Fibroblast of gingiva (primary cell): Measurements from ENCODE around the gene MTOR.

ENCODE experiments used
- DNase-seq: peaks from one replicate; pipeline ENCODE4 v3.0.0-alpha.2; 2011; ENCODE audit warnings: low read depth

Gene MTOR

GRCh38 chr1:11150326-11150725 lies 112.0 kb downstream of the MTOR start:
- DNase-seq, result no peak

- DNase-seq, result no peak
Observed at GRCh38 chr1:11147197-11147770, 115.1 kb downstream of the MTOR start.

GRCh38 chr1:11145741-11146140 lies 116.6 kb downstream of the MTOR start:
- DNase-seq, result no peak

GRCh38 chr1:11144570-11145256 lies 117.6 kb downstream of the MTOR start:
- no peak for DNase-seq

- DNase-seq, result no peak
Observed at GRCh38 chr1:11143907-11144306, 118.4 kb downstream of the MTOR start.

- peak; percentile 38 for DNase-seq
Observed at GRCh38 chr1:11143401-11143800, 119.0 kb downstream of the MTOR start.

GRCh38 chr1:11142618-11143391 lies 119.5 kb downstream of the MTOR start:
- peak; percentile 61 for DNase-seq

GRCh38 chr1:11138952-11139351 lies 123.4 kb downstream of the MTOR start:
- no peak for DNase-seq

- DNase-seq, result no peak
Observed at GRCh38 chr1:11138029-11138428, 124.3 kb downstream of the MTOR start.

GRCh38 chr1:11134898-11135266 lies 127.5 kb downstream of the MTOR start:
- DNase-seq, result peak; percentile 34

- peak; percentile 34 for DNase-seq
Observed at GRCh38 chr1:11134251-11134897, 128.0 kb downstream of the MTOR start.

- DNase-seq, result peak; percentile 26
Observed at GRCh38 chr1:11132563-11133293, 129.6 kb downstream of the MTOR start.

- DNase-seq, result no peak
Observed at GRCh38 chr1:11131816-11132215, 130.5 kb downstream of the MTOR start.

- no peak for DNase-seq
Observed at GRCh38 chr1:11130406-11130805, 131.9 kb downstream of the MTOR start.

- no peak for DNase-seq
Observed at GRCh38 chr1:11129649-11130390, 132.5 kb downstream of the MTOR start.

GRCh38 chr1:11126569-11126968 lies 135.8 kb downstream of the MTOR start:
- DNase-seq, result peak; percentile 40

- no peak for DNase-seq
Observed at GRCh38 chr1:11125931-11126330, 136.4 kb downstream of the MTOR start.

GRCh38 chr1:11124965-11125364 lies 137.4 kb downstream of the MTOR start:
- DNase-seq, result no peak

GRCh38 chr1:11116318-11116717 lies 146.0 kb downstream of the MTOR start:
- DNase-seq, result no peak

GRCh38 chr1:11114966-11115365 lies 147.4 kb downstream of the MTOR start:
- no peak for DNase-seq

GRCh38 chr1:11109047-11109760 lies 153.1 kb downstream of the MTOR start:
- DNase-seq, result no peak
